Measurements from ENCODE around the gene WDR55.

The WDR55 gene

GRCh38 chr5:140671472-140672125, 6.9 kb downstream of the WDR55 start:
- Histone ChIP-seq H3K23ac (ENCODE audit: low read depth, low read length, poor library complexity) (no peak overlapping the region), H3K9ac (ENCODE audit: low read depth, low read length, poor library complexity) (no peak overlapping the region), H3K79me1 (ENCODE audit: low read depth, low read length) (no peaks in the 10 kb centered on the region), H3K4me1 (ENCODE audit: control insufficient read depth in 2 of 2, insufficient read depth in 1 of 2, low read depth in 1 of 2, low read length in 2 of 2) (no peaks in the 10 kb centered on the region), H2AFZ (ENCODE audit: low read length) (no peak overlapping the region), H3K4me2 (ENCODE audit: insufficient read depth, low read length, poor library complexity, severe bottlenecking) (no peak overlapping the region), H3K27ac (replicated peaks; ENCODE audit: low read length) (no peak overlapping the region), H4K8ac (ENCODE audit: low read depth, low read length) (no peak overlapping the region), H2BK5ac (ENCODE audit: low read length) (no peak overlapping the region), H2BK120ac (ENCODE audit: low read depth, low read length) (no peak overlapping the region), H2AK5ac (ENCODE audit: low read depth, low read length) (no peak overlapping the region), H3K4ac (ENCODE audit: low read length) (no peak overlapping the region), H3K27me3 (ENCODE audit: control insufficient read depth in 3 of 3, insufficient read depth in 3 of 3, low read depth in 1 of 3, low read length in 3 of 3) (no peaks in the 10 kb centered on the region), H3K9me3 (replicated peaks in 1 of 2; ENCODE audit: control insufficient read depth in 2 of 2, insufficient read depth in 1 of 2, low read depth in 1 of 2, low read length in 2 of 2) (no peaks in the 10 kb centered on the region), H3K18ac (ENCODE audit: low read length) (no peak overlapping the region), H2BK12ac (ENCODE audit: low read length) (no peak overlapping the region), H3K14ac (ENCODE audit: low read length) (no peak overlapping the region), H3K4me3 (ENCODE audit: low read length in 2 of 2) (no peak overlapping the region), H2BK15ac (ENCODE audit: low read length) (no peak overlapping the region), H4K91ac (ENCODE audit: low read depth, low read length, poor library complexity) (no peak overlapping the region), H3K36me3 (replicated peaks in 1 of 2; ENCODE audit: control insufficient read depth in 2 of 2, insufficient read depth in 2 of 2, low read length in 2 of 2) (peaks cover 45 to 92% of the 10 kb centered on the region in 2 donors)
- WGBS, 2 donors (ENCODE audit: extremely low coverage in 2 of 2, insufficient read length in 2 of 2, insufficient replicate concordance in 1 of 2): no CpG with 5 or more reads among the region's 7 CpGs
- no peak for DNase-seq (ENCODE audit: low spot score)

GRCh38 chr5:140672455-140673186, 7.9 kb downstream of the WDR55 start:
- Histone ChIP-seq H3K18ac (ENCODE audit: low read length) (no peak overlapping the region), H3K36me3 (replicated peaks in 1 of 2; ENCODE audit: control insufficient read depth in 2 of 2, insufficient read depth in 2 of 2, low read length in 2 of 2) (peaks cover 55 to 92% of the 10 kb centered on the region in 2 donors), H3K9me3 (replicated peaks in 1 of 2; ENCODE audit: control insufficient read depth in 2 of 2, insufficient read depth in 1 of 2, low read depth in 1 of 2, low read length in 2 of 2) (no peaks in the 10 kb centered on the region), H2AK5ac (ENCODE audit: low read depth, low read length) (no peak overlapping the region), H2BK15ac (ENCODE audit: low read length) (no peak overlapping the region), H3K79me1 (ENCODE audit: low read depth, low read length) (no peaks in the 10 kb centered on the region), H2BK120ac (ENCODE audit: low read depth, low read length) (no peak overlapping the region), H3K4me1 (ENCODE audit: control insufficient read depth in 2 of 2, insufficient read depth in 1 of 2, low read depth in 1 of 2, low read length in 2 of 2) (no peaks in the 10 kb centered on the region), H3K14ac (ENCODE audit: low read length) (no peak overlapping the region), H4K91ac (ENCODE audit: low read depth, low read length, poor library complexity) (no peak overlapping the region), H3K27me3 (ENCODE audit: control insufficient read depth in 3 of 3, insufficient read depth in 3 of 3, low read depth in 1 of 3, low read length in 3 of 3) (no peaks in the 10 kb centered on the region), H2BK12ac (ENCODE audit: low read length) (no peak overlapping the region), H2AFZ (ENCODE audit: low read length) (no peak overlapping the region), H4K8ac (ENCODE audit: low read depth, low read length) (no peak overlapping the region), H2BK5ac (ENCODE audit: low read length) (peak overlapping the region; percentile 43), H3K4ac (ENCODE audit: low read length) (no peak overlapping the region), H3K4me2 (ENCODE audit: insufficient read depth, low read length, poor library complexity, severe bottlenecking) (peak overlapping the region; percentile 15), H3K9ac (ENCODE audit: low read depth, low read length, poor library complexity) (no peak overlapping the region), H3K4me3 (ENCODE audit: low read length in 2 of 2) (peak overlapping the region in 1 of 2 donors; percentile 25), H3K27ac (replicated peaks; ENCODE audit: low read length) (no peak overlapping the region), H3K23ac (ENCODE audit: low read depth, low read length, poor library complexity) (no peak overlapping the region)
- no peak for DNase-seq (ENCODE audit: low spot score)
- WGBS, 2 donors (ENCODE audit: extremely low coverage in 2 of 2, insufficient read length in 2 of 2, insufficient replicate concordance in 1 of 2): no CpG with 5 or more reads among the region's 70 CpGs

GRCh38 chr5:140673187-140673976, 8.7 kb downstream of the WDR55 start, which contains the start of gene DND1:
Gene DND1, minus strand, starts transcription at chr5:140673576. Its CDS starts 34 bp downstream, at chr5:140673542.
- DNase-seq (ENCODE audit: low spot score): no peak
- no peaks in the 10 kb centered on the region for H3K4me1 ChIP-seq (ENCODE audit: control insufficient read depth in 2 of 2, insufficient read depth in 1 of 2, low read depth in 1 of 2, low read length in 2 of 2)
- peaks cover 53 to 92% of the 10 kb centered on the region in 2 donors for H3K36me3 ChIP-seq (replicated peaks in 1 of 2; ENCODE audit: control insufficient read depth in 2 of 2, insufficient read depth in 2 of 2, low read length in 2 of 2)
- H2AK5ac ChIP-seq (ENCODE audit: low read depth, low read length): no peak within 1 kb of the TSS
- peak within 1 kb of the TSS; percentile 43 for H2BK5ac ChIP-seq (ENCODE audit: low read length)
- H3K4ac ChIP-seq (ENCODE audit: low read length): no peak within 1 kb of the TSS
- peak within 1 kb of the TSS; percentile 15 for H3K4me2 ChIP-seq (ENCODE audit: insufficient read depth, low read length, poor library complexity, severe bottlenecking)
- H4K8ac ChIP-seq (ENCODE audit: low read depth, low read length): no peak within 1 kb of the TSS
- H3K79me1 ChIP-seq (ENCODE audit: low read depth, low read length): no peaks in the 10 kb centered on the region
- no peak within 1 kb of the TSS for H2BK12ac ChIP-seq (ENCODE audit: low read length)
- no peaks in the 10 kb centered on the region for H3K9me3 ChIP-seq (replicated peaks in 1 of 2; ENCODE audit: control insufficient read depth in 2 of 2, insufficient read depth in 1 of 2, low read depth in 1 of 2, low read length in 2 of 2)
- H2BK120ac ChIP-seq (ENCODE audit: low read depth, low read length): no peak within 1 kb of the TSS
- H3K14ac ChIP-seq (ENCODE audit: low read length): no peak within 1 kb of the TSS
- H3K9ac ChIP-seq (ENCODE audit: low read depth, low read length, poor library complexity): no peak within 1 kb of the TSS
- H2AFZ ChIP-seq (ENCODE audit: low read length): no peak within 1 kb of the TSS
- no peak within 1 kb of the TSS for H3K27ac ChIP-seq (replicated peaks; ENCODE audit: low read length)
- H3K18ac ChIP-seq (ENCODE audit: low read length): no peak within 1 kb of the TSS
- no peak within 1 kb of the TSS for H4K91ac ChIP-seq (ENCODE audit: low read depth, low read length, poor library complexity)
- no peak within 1 kb of the TSS for H2BK15ac ChIP-seq (ENCODE audit: low read length)
- no CpG with 5 or more reads among the region's 45 CpGs for WGBS, 2 donors (ENCODE audit: extremely low coverage in 2 of 2, insufficient read length in 2 of 2, insufficient replicate concordance in 1 of 2)
- H3K23ac ChIP-seq (ENCODE audit: low read depth, low read length, poor library complexity): no peak within 1 kb of the TSS
- no peaks in the 10 kb centered on the region for H3K27me3 ChIP-seq (ENCODE audit: control insufficient read depth in 3 of 3, insufficient read depth in 3 of 3, low read depth in 1 of 3, low read length in 3 of 3)
- H3K4me3 ChIP-seq (ENCODE audit: low read length in 2 of 2): peak within 1 kb of the TSS in 1 of 2 donors; percentile 25

GRCh38 chr5:140674211-140674610, 9.5 kb downstream of the WDR55 start:
- no peak for DNase-seq (ENCODE audit: low spot score)
- H2BK5ac ChIP-seq (ENCODE audit: low read length): no peak overlapping the region
- H2AFZ ChIP-seq (ENCODE audit: low read length): no peak overlapping the region
- H3K9ac ChIP-seq (ENCODE audit: low read depth, low read length, poor library complexity): no peak overlapping the region
- no peak overlapping the region for H4K8ac ChIP-seq (ENCODE audit: low read depth, low read length)
- H3K23ac ChIP-seq (ENCODE audit: low read depth, low read length, poor library complexity): no peak overlapping the region
- no peak overlapping the region for H3K27ac ChIP-seq (replicated peaks; ENCODE audit: low read length)
- no peak overlapping the region for H3K4ac ChIP-seq (ENCODE audit: low read length)
- H2BK12ac ChIP-seq (ENCODE audit: low read length): no peak overlapping the region
- no peaks in the 10 kb centered on the region for H3K9me3 ChIP-seq (replicated peaks in 1 of 2; ENCODE audit: control insufficient read depth in 2 of 2, insufficient read depth in 1 of 2, low read depth in 1 of 2, low read length in 2 of 2)
- H3K4me1 ChIP-seq (ENCODE audit: control insufficient read depth in 2 of 2, insufficient read depth in 1 of 2, low read depth in 1 of 2, low read length in 2 of 2): no peaks in the 10 kb centered on the region
- no peaks in the 10 kb centered on the region for H3K79me1 ChIP-seq (ENCODE audit: low read depth, low read length)
- H3K18ac ChIP-seq (ENCODE audit: low read length): no peak overlapping the region
- no peak overlapping the region for H2BK15ac ChIP-seq (ENCODE audit: low read length)
- H3K4me2 ChIP-seq (ENCODE audit: insufficient read depth, low read length, poor library complexity, severe bottlenecking): no peak overlapping the region
- no peak overlapping the region for H4K91ac ChIP-seq (ENCODE audit: low read depth, low read length, poor library complexity)
- H3K4me3 ChIP-seq (ENCODE audit: low read length in 2 of 2): no peak overlapping the region
- no peak overlapping the region for H2BK120ac ChIP-seq (ENCODE audit: low read depth, low read length)
- WGBS, 2 donors (ENCODE audit: extremely low coverage in 2 of 2, insufficient read length in 2 of 2, insufficient replicate concordance in 1 of 2): no CpG with 5 or more reads among the region's 2 CpGs
- no peak overlapping the region for H3K14ac ChIP-seq (ENCODE audit: low read length)
- no peaks in the 10 kb centered on the region for H3K27me3 ChIP-seq (ENCODE audit: control insufficient read depth in 3 of 3, insufficient read depth in 3 of 3, low read depth in 1 of 3, low read length in 3 of 3)
- no peak overlapping the region for H2AK5ac ChIP-seq (ENCODE audit: low read depth, low read length)
- peaks cover 45 to 90% of the 10 kb centered on the region in 2 donors for H3K36me3 ChIP-seq (replicated peaks in 1 of 2; ENCODE audit: control insufficient read depth in 2 of 2, insufficient read depth in 2 of 2, low read length in 2 of 2)
